GM10847 (cell line): ENCODE data around the gene HTT.

Source experiments
- POLR2A ChIP-seq: IDR thresholded peaks from 2 replicates; pipeline ENCODE4 v1.6.1; 2011; ENCODE audit not compliant: insufficient read length; ENCODE audit errors: extremely low read depth

Gene HTT

DNA sequence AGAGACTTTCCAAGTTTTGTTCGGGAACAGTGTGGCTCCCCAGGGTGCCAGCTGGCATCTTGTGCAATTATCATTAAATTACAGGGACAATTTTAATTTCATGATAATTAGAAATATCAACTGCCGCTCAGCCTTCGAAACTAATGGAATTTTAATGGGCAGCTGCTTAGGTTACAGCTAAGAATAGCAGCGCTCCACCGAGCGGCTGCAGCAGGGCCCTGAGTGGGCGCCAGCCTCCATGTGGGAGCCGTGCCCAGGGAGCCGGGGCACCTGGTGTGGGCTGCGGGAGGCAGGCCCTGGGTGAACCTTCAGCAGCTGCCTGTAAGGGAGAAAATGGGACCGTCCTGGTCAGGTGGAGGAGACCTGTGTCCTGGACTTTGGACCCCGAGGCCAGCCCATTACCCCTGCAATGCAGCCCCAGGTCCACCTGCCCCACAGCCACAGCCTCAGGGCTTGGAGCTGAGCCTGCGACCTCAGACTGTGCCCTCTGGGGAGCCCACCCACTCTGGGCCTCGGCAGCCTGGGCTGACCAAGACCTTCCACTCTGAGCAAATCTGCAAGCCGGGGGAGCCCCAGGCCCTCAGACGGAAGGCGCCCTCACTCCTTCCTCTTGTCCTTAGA is 195.6 kb downstream of the HTT start:
- TF ChIP-seq POLR2A: no peak

GRCh38 chr4:3271131-3271530 is 196.7 kb downstream of the HTT start:
- no peak for TF ChIP-seq POLR2A

DNA sequence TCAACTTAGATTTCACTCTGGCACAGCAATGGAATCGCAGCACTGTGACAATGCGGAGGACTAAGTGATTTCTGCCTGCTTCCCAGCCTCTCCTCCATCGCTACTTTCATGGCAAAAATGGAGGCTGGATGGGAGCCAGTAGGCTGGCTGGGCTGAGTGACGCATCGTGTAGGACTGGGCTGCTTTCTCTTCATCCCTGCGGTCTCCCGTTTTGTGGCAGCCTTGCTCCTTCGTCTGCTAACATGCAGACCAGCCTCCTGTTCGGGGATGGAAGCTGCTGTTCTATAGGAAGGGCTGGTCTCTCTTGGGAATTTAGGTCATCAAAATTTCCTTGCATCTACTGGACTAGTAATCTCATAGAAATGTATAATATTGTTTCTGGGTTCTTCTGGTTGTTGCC is 202.5 kb downstream of the HTT start:
- TF ChIP-seq POLR2A: no peak

- no peak for TF ChIP-seq POLR2A
Observed at GRCh38 chr4:3280466-3280865, 206.0 kb downstream of the HTT start.

DNA sequence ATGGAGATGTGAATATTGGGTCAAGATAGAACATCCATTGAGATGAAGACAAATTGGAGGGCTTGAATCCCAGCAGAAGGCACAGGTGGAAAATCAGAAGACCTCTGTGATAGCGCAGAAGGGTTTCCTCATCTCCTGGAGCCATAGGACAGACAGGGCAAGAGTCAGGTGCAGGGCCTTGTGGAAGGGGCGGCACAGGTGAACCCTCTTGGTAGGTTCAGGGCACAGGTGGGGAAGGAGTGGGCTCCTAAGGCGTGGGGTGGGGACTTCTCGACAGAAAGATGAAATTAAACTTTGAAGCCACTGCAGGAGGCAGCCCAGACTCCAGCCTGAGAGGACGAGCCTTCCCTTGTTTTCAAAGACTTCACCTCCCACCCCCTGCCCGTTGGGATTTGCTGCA is 209.0 kb downstream of the HTT start:
- TF ChIP-seq POLR2A: no peak

GRCh38 chr4:3283916-3284315 is 209.4 kb downstream of the HTT start:
- no peak for TF ChIP-seq POLR2A

DNA sequence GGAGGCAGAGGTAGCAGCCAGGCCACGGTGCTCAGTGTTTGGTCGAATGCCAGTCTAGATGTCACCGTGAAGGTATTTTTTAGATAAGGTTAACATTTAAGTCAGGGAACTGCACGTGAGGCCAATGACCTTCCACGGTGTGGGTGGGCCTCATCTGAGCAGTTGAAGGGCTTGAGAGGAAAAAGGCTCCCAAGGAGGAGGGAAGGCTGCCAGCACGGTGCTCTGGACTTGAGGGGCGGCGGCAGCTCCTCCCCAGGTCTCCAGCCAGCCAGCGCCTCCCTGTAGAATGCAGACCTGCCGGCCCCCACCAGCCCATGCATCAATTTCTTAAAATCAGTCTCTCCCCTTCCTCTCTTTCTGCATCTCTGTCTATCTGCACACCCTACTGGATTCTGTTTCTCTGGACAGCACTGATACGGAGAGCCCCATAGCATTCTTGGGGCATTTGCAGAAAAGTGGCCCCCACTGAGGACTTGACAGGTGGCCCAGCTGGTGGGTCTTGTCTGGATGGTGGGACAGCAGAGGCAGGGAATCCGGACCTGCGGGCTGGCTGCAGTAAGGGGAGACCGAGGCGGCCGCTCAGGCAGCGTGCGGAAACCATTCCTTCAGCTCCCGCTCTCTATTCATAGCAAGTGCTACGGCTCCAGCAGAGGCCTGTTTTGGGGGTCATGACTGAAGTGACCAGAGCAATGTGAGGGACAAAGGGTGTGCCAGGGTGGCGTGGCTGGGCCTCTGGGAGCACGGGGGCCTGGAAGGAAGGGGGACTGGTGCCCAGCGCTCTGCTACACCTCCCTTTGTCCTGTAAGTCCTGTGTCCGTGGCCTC is 210.5 kb downstream of the HTT start:
- TF ChIP-seq POLR2A: no peak

DNA sequence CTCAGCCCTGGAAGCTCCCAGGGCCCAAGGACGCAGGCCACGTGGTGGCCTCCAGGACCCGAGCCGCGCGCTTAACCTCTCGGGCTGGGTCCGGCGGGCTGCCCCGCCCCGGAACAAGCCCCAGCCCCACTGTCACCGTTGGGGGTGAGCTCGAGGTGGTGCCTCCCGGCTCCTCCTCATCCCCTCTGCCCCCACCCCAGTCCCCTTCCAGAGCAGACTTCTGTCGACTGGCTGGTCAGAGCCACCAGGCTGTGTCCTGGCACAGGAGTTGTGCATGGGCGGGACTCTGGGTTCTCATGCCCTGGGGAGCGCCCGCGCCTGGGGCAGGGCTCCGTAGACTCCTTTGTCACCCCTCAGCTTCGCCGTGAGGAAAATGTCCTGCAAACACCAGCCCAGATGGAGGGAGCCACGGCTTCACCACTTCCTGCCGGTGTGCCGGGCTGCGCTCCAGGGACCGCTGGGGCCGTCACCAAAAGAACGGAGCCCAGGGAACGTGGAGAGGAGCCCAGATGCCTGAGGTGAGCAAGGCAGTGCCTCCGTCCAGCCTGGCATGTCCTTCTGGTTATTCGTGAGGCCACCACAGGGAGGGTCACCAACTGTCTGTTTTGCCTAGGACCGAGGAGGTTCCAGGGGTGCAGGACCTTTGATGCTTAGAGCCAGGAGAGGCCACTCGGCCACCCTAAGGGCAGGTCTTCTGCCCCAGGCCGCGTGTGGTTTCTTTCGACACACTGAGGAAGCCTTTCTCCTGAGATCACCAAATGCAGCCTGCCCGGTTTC is 211.3 kb downstream of the HTT start:
- TF ChIP-seq POLR2A: no peak

- no peak for TF ChIP-seq POLR2A
Observed at GRCh38 chr4:3286335-3287175, 212.1 kb downstream of the HTT start.

DNA sequence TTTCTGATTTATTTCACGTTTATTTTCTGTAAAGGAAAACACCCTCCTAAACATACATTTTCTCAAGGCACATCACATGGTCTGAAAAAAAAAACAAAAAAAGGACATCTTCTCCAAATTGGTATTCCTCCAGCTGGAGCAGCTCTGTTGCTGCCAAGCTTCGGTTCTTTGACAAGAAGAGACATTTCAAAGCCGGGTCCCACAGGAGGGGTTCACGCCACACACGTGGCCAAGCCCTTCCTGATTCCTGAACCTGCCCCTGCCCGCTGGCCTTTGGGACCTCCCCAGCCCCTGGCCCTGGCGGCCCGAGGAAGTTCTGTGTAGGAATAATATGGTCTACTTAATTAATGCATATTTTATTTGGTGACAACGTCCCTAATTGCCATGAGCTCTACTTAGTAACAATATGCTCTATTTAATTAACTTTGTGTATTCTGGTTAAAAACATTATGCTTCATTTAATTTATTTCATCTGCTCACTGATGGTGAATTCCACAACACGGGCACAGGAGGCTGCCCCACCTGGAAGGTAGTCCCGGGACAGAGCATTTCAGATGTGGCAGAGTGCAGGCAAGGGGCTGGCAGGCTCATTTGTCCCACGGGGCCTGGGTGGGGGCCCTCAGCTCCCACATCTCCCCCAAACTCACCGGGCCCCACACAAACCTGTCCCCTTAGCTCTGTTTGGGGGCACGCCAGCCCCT is 212.9 kb downstream of the HTT start:
- TF ChIP-seq POLR2A: no peak

- no peak for TF ChIP-seq POLR2A
Observed at GRCh38 chr4:3287972-3288570, 213.6 kb downstream of the HTT start.

- no peak for TF ChIP-seq POLR2A
Observed at GRCh38 chr4:3288571-3289094, 214.2 kb downstream of the HTT start.

DNA sequence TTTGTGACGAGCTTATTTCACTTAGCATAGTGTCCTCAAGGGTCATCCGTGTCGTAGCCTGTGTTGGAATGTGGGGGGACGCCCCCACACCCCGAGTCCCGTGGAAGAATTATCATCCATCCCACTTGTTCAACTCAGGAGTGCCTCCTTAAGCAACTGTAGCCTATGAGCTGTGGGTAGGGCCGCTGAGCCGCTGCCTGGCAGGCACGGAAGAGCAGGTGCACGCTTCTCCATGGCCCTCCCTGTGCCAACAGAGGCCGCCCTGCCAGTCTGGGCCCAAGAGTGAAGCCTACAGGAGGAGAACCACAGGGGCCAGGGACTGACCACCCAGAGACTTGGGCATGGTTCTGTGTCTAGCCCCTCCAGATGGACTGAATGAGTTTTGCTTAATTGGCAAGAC is 216.0 kb downstream of the HTT start:
- TF ChIP-seq POLR2A: no peak

DNA sequence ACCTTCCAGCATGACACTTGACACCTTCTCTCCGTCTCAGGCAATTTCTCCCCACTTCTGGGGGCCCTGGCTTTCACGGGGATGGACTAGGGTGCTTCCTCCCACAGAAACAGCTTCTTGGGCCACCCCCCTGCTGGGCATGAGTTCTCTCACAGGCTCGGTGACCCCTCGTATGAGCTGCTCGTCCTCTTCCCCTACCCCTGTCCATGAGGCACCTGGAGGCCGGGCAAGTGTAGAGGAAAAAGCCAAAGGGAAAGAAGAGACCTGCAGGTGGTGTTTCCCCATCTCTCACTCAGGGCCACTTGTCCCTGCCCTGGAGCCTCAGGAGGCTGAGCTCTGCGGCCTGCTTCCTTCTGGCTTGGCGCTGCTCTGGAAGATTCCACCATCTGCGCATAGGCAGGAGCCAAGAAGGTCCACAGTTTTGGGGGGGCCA is 216.4 kb downstream of the HTT start:
- no peak for TF ChIP-seq POLR2A
